ENCODE results near the gene BRIX1.

- TF ChIP-seq POLR2A (IDR thresholded peaks at IDR 0.05) (no peak), CTCF (IDR thresholded peaks at IDR 0.05) (no peak)
Measured at GRCh38 chr5:34926318-34926888, 10.9 kb downstream of the BRIX1 start.

Data from Peyer's patch (tissue), 4 donors.